ENCODE measurements around the gene GPR15LG. TPM values are rescaled to one million over a fixed set of nuclear protein-coding genes. Genes with fewer than 3 reads are reported as not detected.
A peak's percentile ranks its signal among the peaks of the same experiment; 100 is the strongest.

GPR15LG gene
- total RNA-seq, 2 experiments from 2014 or later: not detected

DNA sequence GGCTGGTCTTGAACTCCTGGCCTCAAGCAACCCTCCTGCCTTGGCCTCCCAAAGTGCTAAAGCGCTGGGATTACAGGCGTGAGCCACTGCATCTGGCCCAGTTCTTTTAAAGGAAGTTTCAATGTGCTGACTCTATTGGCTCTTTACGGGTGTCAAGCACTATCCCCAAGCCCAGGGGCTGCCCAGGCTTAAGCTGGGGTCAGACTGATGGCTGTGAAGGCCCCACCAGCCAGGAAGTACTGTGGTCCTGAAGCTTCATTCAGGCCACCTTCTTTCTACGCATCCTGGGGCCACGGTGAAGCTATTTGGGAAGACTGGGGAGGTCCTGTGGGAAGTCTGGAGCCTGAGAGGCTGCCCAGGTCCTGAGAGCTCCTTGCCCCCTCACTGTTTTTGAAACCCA is 8.0 kb downstream of the GPR15LG start:
- Histone ChIP-seq H3K27ac (ENCODE audit: low read depth, low read length, poor library complexity, severe bottlenecking) (no peak overlapping the region), H2AFZ (ENCODE audit: low read length) (no peak overlapping the region), H3K9me2 (ENCODE audit: insufficient read depth, low read length) (no peaks in the 10 kb centered on the region), H3K9me3 (ENCODE audit: low read length) (no peaks in the 10 kb centered on the region), H3K36me3 (ENCODE audit: insufficient read depth, low read length) (no peaks in the 10 kb centered on the region), H3K79me2 (ENCODE audit: insufficient read depth, low read depth, low read length) (no peaks in the 10 kb centered on the region), H4K20me1 (ENCODE audit: insufficient read depth, low read length) (no peaks in the 10 kb centered on the region), H3K4me3 (ENCODE audit: low read depth, low read length, poor library complexity, severe bottlenecking) (no peak overlapping the region), H3K4me1 (ENCODE audit: insufficient read depth, low read length, poor library complexity, severe bottlenecking) (peaks cover 27% of the 10 kb centered on the region), H3K4me2 (ENCODE audit: low read length) (no peak overlapping the region)
- BruUV-seq (replicated peaks): no TSS peak
- ChIA-PET POLR2A (interaction anchor here (1.1 kb wide), 1 partner anchor 12 kb away, joined by 5 read pairs; no protein-coding TSS in a partner anchor), CTCF (ENCODE audit: unreplicated experiment) (no interaction called here)
- intact Hi-C loops (cut with micrococcal nuclease; ENCODE audit: unreplicated experiment): no loop called here
- no peak for DNase-seq (ENCODE audit: low spot score)
- TF ChIP-seq EZH2phosphoT487 (IDR thresholded peaks at IDR 0.05; ENCODE audit: borderline replicate concordance, low read depth, low read length) (no peak), CTCF (conservative IDR thresholded peaks at IDR 0.05; ENCODE audit: low read length) (no peak)

- TF ChIP-seq EZH2phosphoT487 (IDR thresholded peaks at IDR 0.05; ENCODE audit: borderline replicate concordance, low read depth, low read length): no peak
- no peak for TF ChIP-seq CTCF (conservative IDR thresholded peaks at IDR 0.05; ENCODE audit: low read length)
- no peaks in the 10 kb centered on the region for H3K9me2 ChIP-seq (ENCODE audit: insufficient read depth, low read length)
- no TSS peak for BruUV-seq (replicated peaks)
- H4K20me1 ChIP-seq (ENCODE audit: insufficient read depth, low read length): no peaks in the 10 kb centered on the region
- no peak overlapping the region for H3K4me2 ChIP-seq (ENCODE audit: low read length)
- H3K4me3 ChIP-seq (ENCODE audit: low read depth, low read length, poor library complexity, severe bottlenecking): no peak overlapping the region
- intact Hi-C loops (cut with micrococcal nuclease; ENCODE audit: unreplicated experiment): no loop called here
- ChIA-PET CTCF (ENCODE audit: unreplicated experiment) (no interaction called here), POLR2A (no interaction called here)
- H3K27ac ChIP-seq (ENCODE audit: low read depth, low read length, poor library complexity, severe bottlenecking): no peak overlapping the region
- H3K79me2 ChIP-seq (ENCODE audit: insufficient read depth, low read depth, low read length): no peaks in the 10 kb centered on the region
- H3K36me3 ChIP-seq (ENCODE audit: insufficient read depth, low read length): no peaks in the 10 kb centered on the region
- H3K9me3 ChIP-seq (ENCODE audit: low read length): no peaks in the 10 kb centered on the region
- no peak for DNase-seq (ENCODE audit: low spot score)
- peak overlapping the region; percentile 41; the same call in 1 of the 2 replicates for H2AFZ ChIP-seq (ENCODE audit: low read length)
- H3K4me1 ChIP-seq (ENCODE audit: insufficient read depth, low read length, poor library complexity, severe bottlenecking): peaks cover 3% of the 10 kb centered on the region
These were observed 10.9 kb downstream of the GPR15LG start for GRCh38 chr10:84184517-84184916.

GRCh38 chr10:84185526-84186175 is 12.1 kb downstream of the GPR15LG start:
- Histone ChIP-seq H3K4me2 (ENCODE audit: low read length) (no peak overlapping the region), H3K9me3 (ENCODE audit: low read length) (no peaks in the 10 kb centered on the region), H4K20me1 (ENCODE audit: insufficient read depth, low read length) (no peaks in the 10 kb centered on the region), H3K4me3 (ENCODE audit: low read depth, low read length, poor library complexity, severe bottlenecking) (no peak overlapping the region), H3K9me2 (ENCODE audit: insufficient read depth, low read length) (no peaks in the 10 kb centered on the region), H3K4me1 (ENCODE audit: insufficient read depth, low read length, poor library complexity, severe bottlenecking) (no peaks in the 10 kb centered on the region), H3K36me3 (ENCODE audit: insufficient read depth, low read length) (no peaks in the 10 kb centered on the region), H2AFZ (ENCODE audit: low read length) (no peak overlapping the region), H3K27ac (ENCODE audit: low read depth, low read length, poor library complexity, severe bottlenecking) (no peak overlapping the region), H3K79me2 (ENCODE audit: insufficient read depth, low read depth, low read length) (no peaks in the 10 kb centered on the region)
- CTCF ChIA-PET (ENCODE audit: unreplicated experiment): no interaction called here
- no peak for TF ChIP-seq EZH2phosphoT487 (IDR thresholded peaks at IDR 0.05; ENCODE audit: borderline replicate concordance, low read depth, low read length)
- TF ChIP-seq CTCF (conservative IDR thresholded peaks at IDR 0.05; ENCODE audit: low read length): no peak
- POLR2A ChIA-PET: no interaction called here
- no TSS peak for BruUV-seq (replicated peaks)
- intact Hi-C loops (cut with micrococcal nuclease; ENCODE audit: unreplicated experiment): no loop called here
- DNase-seq (ENCODE audit: low spot score): no peak
